GM11168 (cell line): ENCODE measurements around the gene MN1.

ENCODE experiments used
- in situ Hi-C: fragments of 300-500 bp; cut with MboI; formaldehyde crosslinking; loops from one replicate; pipeline ENCODE4 v1.12.0; 2022; ENCODE audit warnings: low sequenced_read_pairs; ENCODE audit not compliant: unreplicated experiment

The MN1 gene

DNA sequence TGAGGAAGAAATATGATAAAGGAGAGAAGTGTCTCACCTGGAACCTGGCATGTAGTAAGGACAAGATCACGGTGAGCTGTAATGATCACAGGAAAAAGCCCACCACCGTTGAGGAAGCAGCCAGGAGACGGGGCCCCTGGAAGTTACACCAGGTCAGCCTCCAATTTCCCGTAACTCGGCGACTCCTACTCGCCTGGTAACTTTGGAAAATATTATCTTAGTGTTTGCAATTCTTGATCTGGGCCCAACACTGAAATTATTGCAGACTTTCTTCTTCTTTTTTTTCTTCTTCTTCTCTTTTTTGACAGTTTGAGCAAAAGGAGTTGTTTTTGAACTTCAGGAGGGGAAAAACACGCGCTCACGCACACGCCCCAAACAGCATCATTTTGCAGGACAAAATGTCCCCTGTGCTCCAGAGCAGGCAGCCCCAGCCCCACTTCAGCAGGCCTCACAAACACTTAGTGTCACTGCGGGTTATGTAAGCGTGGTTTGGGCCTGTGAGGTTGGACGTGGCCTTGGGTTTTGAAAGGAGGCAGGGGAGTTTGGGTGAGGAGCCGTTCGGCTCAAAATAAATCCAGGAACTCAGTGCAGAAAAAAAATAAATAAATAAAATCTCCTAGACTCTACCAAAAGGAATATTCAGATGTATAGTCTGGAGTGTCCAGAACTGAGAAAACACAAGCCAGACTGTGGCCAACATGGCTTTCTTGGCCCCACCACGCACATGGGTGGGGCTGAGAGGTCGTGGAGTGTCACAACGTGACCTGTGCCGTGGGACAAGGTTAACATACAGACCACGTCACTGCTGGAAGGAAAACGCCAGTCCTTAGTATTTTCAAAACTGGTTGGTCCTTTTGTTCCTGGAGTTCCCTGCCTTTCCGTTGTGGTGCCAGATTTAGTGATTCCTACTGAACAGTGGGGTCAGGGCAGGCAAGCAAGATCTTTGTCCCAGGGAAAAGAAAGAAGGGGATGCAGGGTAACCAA lies 26.3 kb upstream of the MN1 start:
- in situ Hi-C loops: no loop called here

DNA sequence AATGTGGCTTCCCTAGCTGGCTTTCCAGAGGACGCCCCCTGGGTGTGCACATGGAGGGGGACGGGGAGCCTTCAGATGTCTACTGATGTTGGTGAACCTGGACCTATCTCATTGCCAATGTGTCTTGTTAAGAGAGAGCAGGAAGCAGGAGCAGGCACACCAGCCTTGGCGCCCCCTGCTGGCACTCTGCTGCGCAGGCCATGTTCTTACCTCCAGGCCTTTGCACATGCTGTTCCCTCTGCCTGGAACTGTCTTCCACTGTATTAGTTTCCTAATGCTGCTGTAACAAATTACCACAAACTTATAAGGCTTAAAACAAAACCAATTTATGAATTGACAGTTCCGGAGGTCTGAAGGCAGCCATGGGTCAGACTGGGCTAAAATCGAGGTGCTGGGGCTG lies 23.6 kb upstream of the MN1 start:
- in situ Hi-C loops: no loop called here

DNA sequence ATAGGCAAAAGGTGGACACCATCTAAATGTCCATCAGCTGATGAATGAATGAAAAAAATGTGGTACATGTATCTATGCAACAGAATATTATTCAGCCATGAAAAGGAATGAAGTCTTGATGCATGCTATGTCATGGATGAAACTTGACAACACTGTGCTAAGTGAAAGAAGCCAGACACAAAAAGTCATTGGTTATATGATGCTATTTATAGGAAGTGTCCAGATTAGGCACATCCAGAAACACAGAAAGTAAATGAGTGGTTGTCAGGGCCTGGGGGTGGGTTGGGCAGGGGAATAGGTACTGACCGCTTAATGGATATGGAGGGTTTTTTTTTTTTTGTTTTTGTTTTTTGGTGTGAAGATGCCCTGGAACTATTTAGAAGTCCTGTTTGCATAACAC lies 21.7 kb upstream of the MN1 start:
- in situ Hi-C loops: no loop called here

DNA sequence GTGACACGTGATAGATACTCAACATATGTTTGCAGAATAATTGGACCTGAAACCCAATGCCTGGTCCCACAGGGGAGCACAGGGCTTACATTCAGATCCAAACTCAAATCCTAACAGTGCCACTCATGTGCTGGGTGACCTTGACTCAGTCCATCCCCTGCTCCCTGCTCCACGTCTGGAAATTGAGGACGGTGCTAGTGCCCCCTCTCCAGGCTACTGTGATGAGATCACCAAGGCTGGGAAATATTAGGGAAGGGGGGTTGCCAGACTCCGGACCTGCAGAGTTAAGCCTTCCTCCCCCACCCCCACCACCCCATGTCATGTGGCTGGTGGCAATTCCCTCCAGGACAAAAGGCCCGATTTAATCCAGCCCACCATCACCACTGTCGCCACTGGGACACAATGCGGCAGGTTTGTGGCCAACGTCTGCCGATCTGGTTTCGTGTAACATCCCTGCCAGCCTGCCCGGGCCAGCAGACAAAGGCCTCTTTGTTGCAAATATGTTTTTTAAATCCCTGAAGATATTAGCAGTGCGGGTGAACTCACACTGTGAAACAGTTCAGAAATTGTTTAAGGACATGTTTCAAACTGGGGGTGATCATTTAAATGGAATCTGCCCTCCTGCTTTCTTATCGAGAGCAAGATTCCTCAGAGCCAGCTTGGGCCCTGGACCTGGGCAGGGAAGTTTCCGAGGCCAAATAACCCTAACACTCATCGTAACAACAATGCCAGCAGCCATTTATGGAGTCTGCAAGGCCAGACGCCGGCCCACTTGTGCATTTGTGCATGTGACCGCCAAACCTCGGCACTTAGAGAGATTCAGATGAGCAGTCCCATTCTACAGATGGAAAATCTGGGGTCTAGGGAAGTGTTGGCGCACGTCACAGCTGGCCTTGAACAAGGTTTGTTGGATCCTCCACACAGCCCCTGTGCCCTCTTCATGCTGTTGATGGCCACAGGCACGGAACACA lies 19.6 kb upstream of the MN1 start:
- in situ Hi-C loops: no loop called here

- in situ Hi-C loops: no loop called here
These were observed 15.0 kb upstream of the MN1 start for GRCh38 chr22:27816552-27816951.

GRCh38 chr22:27815826-27816530 lies 14.4 kb upstream of the MN1 start:
- in situ Hi-C loops: no loop called here

- in situ Hi-C loops: no loop called here
These were observed 13.4 kb upstream of the MN1 start for GRCh38 chr22:27814993-27815392.

GRCh38 chr22:27811778-27812177 lies 10.2 kb upstream of the MN1 start:
- in situ Hi-C loops: no loop called here

GRCh38 chr22:27810609-27811151 lies 9.1 kb upstream of the MN1 start:
- in situ Hi-C loops: no loop called here

DNA sequence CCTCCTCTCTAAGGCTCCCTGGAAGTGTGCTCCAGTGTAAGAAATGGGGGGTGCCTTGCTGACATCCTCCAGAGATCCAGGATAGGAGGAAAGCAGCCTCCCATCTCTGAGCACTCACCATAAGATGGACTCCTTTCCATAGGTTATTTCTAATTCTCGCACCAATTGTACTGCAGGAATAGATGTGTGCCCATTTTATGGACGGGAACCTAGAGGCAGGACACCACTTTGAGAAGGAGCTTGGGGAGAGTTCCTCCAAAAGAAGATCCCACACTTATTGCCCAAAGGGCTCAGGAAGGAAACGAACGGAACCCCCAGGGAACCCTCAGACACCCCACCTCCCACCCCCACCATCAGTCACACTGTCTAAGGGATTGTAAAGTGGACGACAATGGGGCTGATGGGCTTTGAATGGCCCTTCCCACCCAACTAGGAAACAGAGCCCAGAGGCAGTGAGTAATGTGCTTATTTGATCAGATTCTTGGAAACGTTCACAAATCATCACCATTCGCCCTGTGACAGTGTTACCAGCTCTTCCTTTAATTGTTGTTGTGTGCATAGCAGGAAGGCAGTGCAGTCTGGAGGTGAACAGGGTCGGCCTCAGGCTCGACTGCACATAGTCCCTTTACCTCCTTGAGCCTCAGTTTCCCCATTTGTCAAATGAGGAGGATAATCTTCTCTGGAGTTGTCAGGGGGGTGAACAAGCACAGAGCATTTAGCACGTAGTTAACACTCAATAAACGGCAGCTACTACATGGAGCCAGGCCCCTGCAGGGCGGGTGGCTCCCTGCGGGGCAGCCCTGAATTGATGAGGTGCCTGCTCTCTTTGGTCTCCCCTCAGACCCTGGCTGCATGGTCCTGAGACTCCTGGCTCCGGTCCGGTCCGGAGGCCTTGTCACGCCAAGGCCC lies 8.4 kb upstream of the MN1 start:
- in situ Hi-C loops: no loop called here

- in situ Hi-C loops: no loop called here
These were observed 7.7 kb upstream of the MN1 start for GRCh38 chr22:27809226-27809603.

GRCh38 chr22:27808451-27809225 lies 7.1 kb upstream of the MN1 start:
- in situ Hi-C loops: no loop called here

DNA sequence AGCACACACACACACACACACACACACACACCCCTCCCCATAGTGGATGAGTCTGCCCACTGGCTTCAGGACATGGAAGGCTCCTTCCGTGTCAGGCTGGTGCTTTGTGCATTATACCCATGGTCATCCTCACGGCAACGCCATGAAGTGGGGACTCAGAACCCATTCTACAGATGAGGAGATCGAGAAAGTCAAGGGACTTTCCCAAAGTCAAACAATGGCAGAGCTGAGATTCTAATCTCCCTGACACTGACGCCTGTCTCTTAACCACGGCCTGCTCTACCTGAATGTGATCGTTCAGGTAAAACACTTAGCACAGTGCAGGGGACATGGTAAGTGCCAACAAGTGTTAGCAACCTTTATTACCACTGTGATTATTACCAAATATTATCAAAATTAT lies 4.3 kb upstream of the MN1 start:
- in situ Hi-C loops: no loop called here

DNA sequence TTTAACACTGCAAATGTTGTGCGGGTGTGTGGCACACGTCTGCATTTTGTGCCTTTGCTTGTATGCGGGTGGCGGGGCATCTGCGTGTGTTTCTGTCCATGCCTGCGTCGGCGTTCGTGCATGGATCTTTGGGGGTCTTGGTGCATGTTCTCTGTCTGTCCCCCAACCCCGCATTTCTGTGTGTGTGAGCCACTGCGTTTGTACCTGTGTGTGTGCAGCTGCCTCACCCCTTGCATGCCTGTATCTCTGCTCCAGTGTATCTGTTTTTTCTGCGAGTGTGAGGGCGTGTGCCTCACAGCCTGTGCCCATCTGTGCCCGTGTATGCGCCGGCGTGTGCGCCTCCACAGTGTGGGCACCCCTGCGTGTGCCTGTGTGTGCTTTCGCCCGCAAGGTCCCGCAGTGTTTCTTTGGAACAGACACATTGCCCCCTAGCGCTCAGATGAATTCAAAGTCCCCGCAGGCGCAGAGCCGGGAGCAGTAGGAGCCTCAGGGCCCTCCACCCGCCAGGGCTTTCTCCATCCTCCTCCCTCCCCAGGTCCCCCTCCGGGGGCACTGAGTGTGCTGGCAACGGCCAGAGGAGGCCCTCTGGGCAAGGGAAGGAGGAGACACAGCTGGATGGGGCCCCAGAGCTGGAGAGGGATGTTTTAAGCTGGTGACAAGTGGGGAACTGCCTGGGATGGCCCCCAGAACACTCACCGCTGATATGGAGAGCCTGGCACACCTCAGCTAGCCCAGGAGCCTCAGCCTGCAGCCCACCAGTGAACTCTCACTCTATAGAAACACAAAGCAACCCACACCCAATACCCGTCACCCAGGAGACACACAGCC lies 3.1 kb upstream of the MN1 start:
- in situ Hi-C loops: no loop called here

GRCh38 chr22:27803841-27804415 lies 2.4 kb upstream of the MN1 start:
- in situ Hi-C loops: no loop called here

DNA sequence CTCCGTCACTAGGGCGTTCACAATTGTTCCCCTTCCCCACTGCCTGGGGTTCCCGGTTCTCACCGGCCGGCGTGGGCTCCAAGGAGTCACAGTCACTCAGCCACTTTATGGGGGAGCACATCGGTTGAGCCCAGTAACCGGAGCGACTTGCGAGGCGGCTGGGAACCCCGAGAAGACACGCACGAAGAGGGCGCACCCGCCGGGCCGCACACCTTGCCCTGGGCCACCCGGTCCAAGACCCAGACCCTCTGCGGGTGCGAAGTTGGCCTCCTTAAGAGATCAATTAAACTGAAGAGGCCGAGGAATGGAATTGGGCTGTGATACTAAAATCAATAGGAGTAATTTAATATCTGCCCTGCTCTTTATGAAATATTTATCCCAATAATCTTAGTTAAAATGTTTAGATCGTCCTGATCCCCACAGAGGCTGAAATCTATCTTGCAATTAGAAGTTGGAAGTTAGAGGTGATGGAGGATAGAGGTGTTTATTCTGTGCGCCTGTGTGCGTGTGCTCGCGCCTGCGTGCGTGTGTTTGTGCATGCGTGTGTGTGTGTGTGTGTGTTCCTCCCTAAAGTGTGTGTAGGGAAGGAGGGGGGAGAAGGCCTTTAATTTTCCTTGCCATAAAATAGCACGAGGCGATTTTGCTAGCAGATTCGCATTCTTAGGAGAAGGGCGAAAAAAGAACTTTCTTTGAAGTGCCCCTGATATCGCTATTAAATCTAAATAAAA lies 954 bp upstream of the MN1 start:
- in situ Hi-C loops: no loop called here

- in situ Hi-C loops: no loop called here
These were observed 347 bp downstream of the MN1 start for GRCh38 chr22:27801202-27801615.
